Testis (tissue), 2 donors: Measurements from ENCODE around the gene RASA1.

ENCODE experiments used
- POLR2A ChIP-seq: fragments of 450-650 bp; IDR thresholded peaks from one replicate; pipeline ENCODE4 v1.6.1; 2017; ENCODE audit warnings: antibody characterized with exemption, mild to moderate bottlenecking, moderate library complexity
- TF ChIP-seq, protein P1 (sequence below), 3 experiments: fragments of 450-650 bp in 2 of 3; fragments of 200-600 bp in 1 of 3; sonication (generic) in 1 of 3; IDR thresholded peaks; one replicate each; pipeline ENCODE4 v1.5.1; 2016 to 2019; ENCODE audit warnings: antibody characterized with exemption in 3 of 3, mild to moderate bottlenecking in 2 of 3, moderate library complexity in 1 of 3

DNA sequence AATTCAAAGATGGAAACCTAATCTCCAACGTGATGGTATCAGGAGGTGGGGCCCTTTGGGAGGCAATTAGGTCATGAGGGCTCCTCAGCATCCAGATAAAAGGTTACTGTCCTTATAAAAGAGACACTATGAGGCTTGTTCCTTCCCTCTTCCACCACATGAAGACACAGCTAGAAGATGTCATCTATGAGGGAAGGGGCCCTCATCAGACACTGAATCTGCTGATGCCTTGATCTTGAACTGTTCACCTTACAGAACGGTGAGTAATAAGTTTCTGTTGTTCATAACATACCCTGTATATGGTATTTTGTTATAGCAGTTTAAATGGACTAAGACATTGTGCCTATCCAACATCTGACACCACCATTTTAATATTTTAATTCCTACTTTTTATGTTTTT, 164.8 kb downstream of the RASA1 start:
- no peak for TF ChIP-seq POLR2A
- TF ChIP-seq, protein P1, sequence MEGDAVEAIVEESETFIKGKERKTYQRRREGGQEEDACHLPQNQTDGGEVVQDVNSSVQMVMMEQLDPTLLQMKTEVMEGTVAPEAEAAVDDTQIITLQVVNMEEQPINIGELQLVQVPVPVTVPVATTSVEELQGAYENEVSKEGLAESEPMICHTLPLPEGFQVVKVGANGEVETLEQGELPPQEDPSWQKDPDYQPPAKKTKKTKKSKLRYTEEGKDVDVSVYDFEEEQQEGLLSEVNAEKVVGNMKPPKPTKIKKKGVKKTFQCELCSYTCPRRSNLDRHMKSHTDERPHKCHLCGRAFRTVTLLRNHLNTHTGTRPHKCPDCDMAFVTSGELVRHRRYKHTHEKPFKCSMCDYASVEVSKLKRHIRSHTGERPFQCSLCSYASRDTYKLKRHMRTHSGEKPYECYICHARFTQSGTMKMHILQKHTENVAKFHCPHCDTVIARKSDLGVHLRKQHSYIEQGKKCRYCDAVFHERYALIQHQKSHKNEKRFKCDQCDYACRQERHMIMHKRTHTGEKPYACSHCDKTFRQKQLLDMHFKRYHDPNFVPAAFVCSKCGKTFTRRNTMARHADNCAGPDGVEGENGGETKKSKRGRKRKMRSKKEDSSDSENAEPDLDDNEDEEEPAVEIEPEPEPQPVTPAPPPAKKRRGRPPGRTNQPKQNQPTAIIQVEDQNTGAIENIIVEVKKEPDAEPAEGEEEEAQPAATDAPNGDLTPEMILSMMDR (IDR thresholded peaks at IDR 0.05), result no peak
